BLaER1 (cell line): Measurements from ENCODE around the gene RTF2.

ENCODE experiments used
- H3K27ac ChIP-seq: shearing (Covaris generic); formaldehyde crosslinking; 2 replicates; pipeline ENCODE4 v1.8.1; 2022
- H3K27me3 ChIP-seq: shearing (Covaris generic); formaldehyde crosslinking; 2 replicates; pipeline ENCODE4 v1.8.1; 2022
- H3K36me3 ChIP-seq: shearing (Covaris generic); formaldehyde crosslinking; 2 replicates; pipeline ENCODE4 v1.8.1; 2022
- H3K4me1 ChIP-seq: shearing (Covaris generic); formaldehyde crosslinking; 2 replicates; pipeline ENCODE4 v1.8.1; 2022
- H3K4me2 ChIP-seq: shearing (Covaris generic); formaldehyde crosslinking; 2 replicates; pipeline ENCODE4 v1.8.1; 2022
- H3K4me3 ChIP-seq: shearing (Covaris generic); formaldehyde crosslinking; 2 replicates; pipeline ENCODE4 v1.8.1; 2022
- H3K9ac ChIP-seq: shearing (Covaris generic); formaldehyde crosslinking; 2 replicates; pipeline ENCODE4 v1.8.1; 2022
- H3K9me3 ChIP-seq: shearing (Covaris generic); formaldehyde crosslinking; 2 replicates; pipeline ENCODE4 v1.8.1; 2022
- H4K20me1 ChIP-seq: shearing (Covaris generic); formaldehyde crosslinking; 2 replicates; pipeline ENCODE4 v1.8.1; 2022
- Cebpa-rat ChIP-seq: shearing (Covaris generic); IDR thresholded peaks from 2 replicates; pipeline ENCODE4 v1.8.1; 2022

The RTF2 gene

DNA sequence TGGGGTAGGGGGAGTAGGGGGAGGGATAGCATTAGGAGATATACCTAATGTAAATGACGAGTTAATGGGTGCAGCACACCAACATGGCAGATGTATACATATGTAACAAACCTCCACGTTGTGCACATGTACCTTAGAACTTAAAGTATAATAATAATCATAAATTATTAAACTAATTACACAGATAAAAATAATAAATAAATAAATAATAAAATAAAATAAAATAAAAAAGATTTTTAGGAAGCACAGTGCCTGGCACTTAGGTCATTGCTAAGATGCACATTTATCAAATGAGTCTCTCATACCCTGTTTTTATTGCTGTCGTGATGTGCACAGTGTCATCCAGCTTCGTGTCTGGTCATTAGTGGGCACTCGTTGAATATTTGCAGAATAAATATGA, 19.0 kb upstream of the RTF2 start:
- Histone ChIP-seq H3K4me1 (peaks cover 12% of the 10 kb centered on the region; the same call in 1 of the 2 replicates), H3K36me3 (no peaks in the 10 kb centered on the region), H3K27ac (no peak overlapping the region), H3K4me2 (no peak overlapping the region), H3K27me3 (no peaks in the 10 kb centered on the region), H3K4me3 (no peak overlapping the region), H4K20me1 (no peaks in the 10 kb centered on the region), H3K9ac (no peak overlapping the region), H3K9me3 (no peaks in the 10 kb centered on the region)
- no peak for TF ChIP-seq Cebpa-rat

DNA sequence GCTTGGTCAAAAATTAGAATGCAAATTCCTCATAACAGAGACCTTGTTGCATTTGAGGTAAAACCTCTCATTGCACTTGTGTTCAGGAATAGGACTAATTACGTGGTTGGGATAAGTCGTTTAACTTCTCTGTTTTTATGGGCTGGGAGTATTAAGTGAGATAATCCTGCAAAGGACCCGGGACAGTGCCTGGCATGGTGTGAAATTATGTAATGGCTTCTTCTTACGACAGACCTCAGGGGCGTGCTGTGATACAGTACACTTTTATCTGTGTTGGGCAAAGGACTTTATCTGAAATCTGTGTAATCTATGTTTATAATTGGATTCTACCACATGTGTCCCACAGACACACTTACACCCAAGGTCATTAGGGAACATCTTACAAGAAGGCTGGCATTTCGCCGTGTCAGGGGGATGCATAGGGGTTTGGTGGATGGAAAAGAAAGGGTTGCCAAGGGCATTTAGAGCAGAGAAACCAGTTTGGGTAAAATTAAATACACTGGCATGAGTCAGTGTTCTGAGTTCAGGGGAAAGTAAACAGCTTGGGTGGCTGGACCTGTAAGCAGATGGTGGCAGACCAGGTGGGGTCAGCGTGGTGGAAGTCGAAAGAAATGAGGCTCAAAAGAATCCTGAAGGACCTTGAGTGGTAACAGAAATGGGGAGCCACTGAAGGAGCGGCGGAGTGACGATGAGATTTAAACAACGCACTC, 17.2 kb upstream of the RTF2 start:
- Histone ChIP-seq H4K20me1 (no peaks in the 10 kb centered on the region), H3K9me3 (no peaks in the 10 kb centered on the region), H3K27me3 (no peaks in the 10 kb centered on the region), H3K4me2 (no peak overlapping the region), H3K36me3 (no peaks in the 10 kb centered on the region), H3K4me3 (no peak overlapping the region), H3K27ac (no peak overlapping the region), H3K4me1 (peaks cover 12% of the 10 kb centered on the region; the same call in 1 of the 2 replicates), H3K9ac (no peak overlapping the region)
- TF ChIP-seq Cebpa-rat, result no peak

DNA sequence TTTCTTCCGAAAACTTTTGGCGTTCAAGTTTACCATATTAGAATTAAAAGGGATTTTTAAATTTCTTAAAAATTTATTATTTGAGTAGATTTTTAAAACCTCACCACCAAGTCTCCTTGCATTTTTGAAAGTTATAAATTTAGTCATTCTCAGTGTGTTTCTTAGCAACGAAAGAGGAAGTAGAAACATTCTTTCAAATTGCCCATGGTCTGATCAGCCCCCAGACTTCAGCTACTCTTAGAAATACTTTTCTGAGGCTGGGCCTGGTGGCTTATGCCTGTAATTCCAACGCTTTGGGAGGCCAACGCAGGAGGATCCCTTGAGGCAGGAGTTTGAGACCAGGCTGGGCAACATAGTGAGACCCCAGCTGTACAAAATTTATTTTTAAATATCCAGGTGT, 15.1 kb upstream of the RTF2 start:
- Histone ChIP-seq H3K27ac (no peak overlapping the region), H3K27me3 (no peaks in the 10 kb centered on the region), H3K36me3 (no peaks in the 10 kb centered on the region), H3K4me2 (0 out of 2 replicates have a peak overlapping the region, but pooled peaks have one; percentile 17), H3K9me3 (no peaks in the 10 kb centered on the region), H4K20me1 (no peaks in the 10 kb centered on the region), H3K4me1 (peaks cover 7% of the 10 kb centered on the region; the same call in 1 of the 2 replicates), H3K4me3 (no peak overlapping the region), H3K9ac (no peak overlapping the region)
- TF ChIP-seq Cebpa-rat, result no peak

DNA sequence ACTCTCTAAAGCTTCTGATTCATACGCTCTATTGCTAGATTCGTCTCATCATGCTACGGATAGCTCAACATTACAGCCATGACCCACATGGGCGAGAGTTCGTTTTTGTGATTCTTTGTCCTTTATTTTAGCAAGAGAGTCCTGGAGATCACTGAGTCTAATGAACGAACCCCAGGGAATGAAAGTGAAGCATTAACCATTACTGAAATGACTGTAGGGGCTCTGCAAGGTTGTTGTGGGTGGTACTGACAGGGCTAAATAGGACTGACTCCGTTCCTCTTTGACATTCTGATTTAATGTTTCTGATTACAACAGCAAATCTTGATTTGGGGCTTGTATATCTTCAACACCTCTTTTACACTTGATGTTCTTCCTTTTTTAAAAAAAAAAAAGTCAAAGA, 13.7 kb upstream of the RTF2 start:
- H3K4me3 ChIP-seq, result no peak overlapping the region
- no peaks in the 10 kb centered on the region for H4K20me1 ChIP-seq
- no peaks in the 10 kb centered on the region for H3K9me3 ChIP-seq
- no peak overlapping the region for H3K9ac ChIP-seq
- H3K4me2 ChIP-seq, result no peak overlapping the region
- no peaks in the 10 kb centered on the region for H3K36me3 ChIP-seq
- peaks cover 10% of the 10 kb centered on the region; the same call in 1 of the 2 replicates for H3K4me1 ChIP-seq
- no peak overlapping the region for H3K27ac ChIP-seq
- H3K27me3 ChIP-seq, result no peaks in the 10 kb centered on the region
- no peak for TF ChIP-seq Cebpa-rat

DNA sequence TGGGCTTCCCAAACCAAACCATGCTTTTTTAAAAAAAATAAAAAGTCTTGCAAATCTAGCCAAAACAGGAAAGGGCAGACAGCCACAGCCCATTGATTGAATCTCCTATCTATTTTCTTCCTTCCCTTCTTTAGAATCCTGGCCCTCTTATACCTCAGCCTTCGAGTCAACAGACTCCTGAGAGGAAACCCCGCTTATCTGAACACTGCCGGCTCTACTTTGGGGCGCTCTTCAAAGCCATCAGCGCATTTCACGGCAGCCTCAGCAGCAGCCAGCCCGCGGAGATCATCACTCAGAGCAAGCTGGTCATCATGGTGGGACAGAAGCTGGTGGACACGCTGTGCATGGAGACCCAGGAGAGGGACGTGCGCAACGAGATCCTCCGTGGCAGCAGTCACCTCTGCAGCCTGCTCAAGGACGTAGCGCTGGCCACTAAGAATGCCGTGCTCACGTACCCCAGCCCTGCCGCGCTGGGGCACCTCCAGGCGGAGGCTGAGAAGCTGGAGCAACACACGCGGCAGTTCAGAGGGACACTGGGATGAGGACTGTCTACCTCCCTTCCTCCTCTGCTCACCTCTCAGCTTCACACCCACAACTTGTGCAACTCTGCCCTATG, 10.1 kb upstream of the RTF2 start:
- Histone ChIP-seq H3K9ac (no peak overlapping the region), H3K27ac (no peak overlapping the region), H3K4me3 (no peak overlapping the region), H3K27me3 (no peaks in the 10 kb centered on the region), H3K4me1 (peaks cover 36% of the 10 kb centered on the region), H4K20me1 (no peaks in the 10 kb centered on the region), H3K9me3 (no peaks in the 10 kb centered on the region), H3K4me2 (no peak overlapping the region), H3K36me3 (no peaks in the 10 kb centered on the region)
- no peak for TF ChIP-seq Cebpa-rat

DNA sequence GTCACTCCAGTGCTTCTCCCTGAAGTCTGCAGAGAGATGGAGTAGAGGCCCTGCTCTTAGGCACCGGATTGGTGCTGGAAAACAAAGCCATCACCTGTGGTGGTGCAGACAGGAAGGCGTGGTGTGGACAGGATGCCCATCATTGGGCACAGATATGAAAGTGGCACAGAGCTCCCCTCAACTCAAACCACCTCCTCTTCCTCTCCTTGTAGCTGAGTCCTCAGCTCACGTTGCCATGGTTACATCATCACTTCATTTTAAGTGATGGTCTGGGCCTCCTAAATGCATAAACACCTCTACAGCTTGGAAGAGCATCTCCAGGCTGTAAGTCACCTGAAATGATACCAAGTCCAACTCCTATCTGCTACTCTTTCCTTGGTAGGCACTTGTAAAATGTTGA, 8.0 kb upstream of the RTF2 start:
- TF ChIP-seq Cebpa-rat, result no peak
- H3K27ac ChIP-seq, result no peak overlapping the region

DNA sequence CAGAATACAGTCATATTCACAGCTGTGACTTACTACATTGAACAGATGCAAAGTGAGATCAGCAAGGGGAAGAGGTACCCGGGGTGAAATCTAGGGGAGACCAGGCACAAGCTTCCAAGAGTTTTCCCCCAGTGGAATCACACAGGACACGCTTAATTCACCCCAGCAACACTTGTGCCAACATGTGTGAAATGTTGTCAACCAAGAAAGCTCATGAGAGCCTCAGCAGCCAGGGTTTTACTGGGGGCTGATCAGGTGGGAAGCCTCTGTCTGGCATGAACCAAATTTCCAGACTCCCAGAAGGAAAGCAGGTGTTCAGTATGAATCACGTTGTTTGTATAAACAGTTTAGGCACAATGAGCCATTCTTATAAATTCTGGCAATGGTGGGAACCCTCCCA, 6.9 kb upstream of the RTF2 start:
- Histone ChIP-seq H3K27me3 (no peaks in the 10 kb centered on the region), H3K27ac (no peak overlapping the region), H3K36me3 (no peaks in the 10 kb centered on the region), H3K9me3 (no peaks in the 10 kb centered on the region), H3K4me2 (no peak overlapping the region), H3K4me3 (no peak overlapping the region), H3K9ac (no peak overlapping the region), H3K4me1 (peaks cover 56% of the 10 kb centered on the region), H4K20me1 (no peaks in the 10 kb centered on the region)
- no peak for TF ChIP-seq Cebpa-rat

More for the DNA sequence above, 8.0 kb upstream of the RTF2 start:
- no peaks in the 10 kb centered on the region for H3K9me3 ChIP-seq
- H3K36me3 ChIP-seq, result no peaks in the 10 kb centered on the region
- H3K4me1 ChIP-seq, result peaks cover 46% of the 10 kb centered on the region
- no peaks in the 10 kb centered on the region for H3K27me3 ChIP-seq
- no peak overlapping the region for H3K4me3 ChIP-seq
- peak overlapping the region; percentile 42 for H3K4me2 ChIP-seq
- no peaks in the 10 kb centered on the region for H4K20me1 ChIP-seq
- H3K9ac ChIP-seq, result no peak overlapping the region

DNA sequence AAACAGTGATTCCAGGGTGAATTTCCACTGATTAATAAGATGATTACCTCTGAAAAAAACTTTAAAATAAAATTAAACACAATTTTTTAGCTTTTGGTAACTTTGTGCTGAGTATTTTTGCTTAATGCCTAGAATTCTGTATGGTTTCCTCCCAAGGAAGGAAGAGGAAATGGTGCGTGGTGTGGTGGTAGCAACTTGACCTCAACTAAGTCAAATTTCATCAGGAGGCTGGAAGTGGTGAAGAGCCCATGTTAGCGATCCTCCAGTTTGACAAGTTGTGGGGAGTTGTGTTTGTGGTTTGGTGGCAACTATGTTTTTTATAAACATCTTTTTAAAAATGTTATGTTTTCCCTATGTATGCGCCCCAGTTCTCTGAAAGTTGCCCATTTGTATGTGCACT, 5.0 kb upstream of the RTF2 start:
- Histone ChIP-seq H3K27me3 (no peaks in the 10 kb centered on the region), H3K4me1 (peaks cover 65% of the 10 kb centered on the region), H3K4me2 (peak overlapping the region; percentile 66), H3K36me3 (no peaks in the 10 kb centered on the region), H3K9ac (no peak overlapping the region), H3K9me3 (no peaks in the 10 kb centered on the region), H4K20me1 (no peaks in the 10 kb centered on the region), H3K27ac (no peak overlapping the region), H3K4me3 (no peak overlapping the region)
- TF ChIP-seq Cebpa-rat, result no peak

DNA sequence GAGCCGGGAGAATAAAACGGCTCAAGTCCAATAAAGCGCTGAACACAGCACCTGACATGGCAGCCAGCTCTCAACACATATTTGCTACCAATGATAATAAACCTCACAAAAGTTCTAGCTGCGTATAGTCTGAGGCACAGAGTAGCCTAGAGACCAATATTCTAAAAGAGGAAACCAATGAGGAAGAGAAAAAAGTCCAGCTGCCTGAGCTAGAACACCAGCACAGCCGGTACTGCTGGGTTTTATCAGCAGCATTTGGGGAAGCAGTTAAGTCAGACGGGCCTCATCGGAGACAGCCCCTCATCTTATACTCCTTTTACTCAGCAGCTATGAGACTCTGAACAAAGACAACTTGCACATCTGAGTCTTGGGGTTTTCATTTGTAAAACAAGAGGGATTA, 2.4 kb upstream of the RTF2 start:
- Histone ChIP-seq H3K9ac (no peak overlapping the region), H3K4me2 (peak overlapping the region; percentile 12; the same call in 1 of the 2 replicates), H3K27me3 (no peaks in the 10 kb centered on the region), H3K4me1 (peaks cover 67% of the 10 kb centered on the region), H3K36me3 (peaks cover 7% of the 10 kb centered on the region), H3K27ac (no peak overlapping the region), H4K20me1 (peaks cover 9% of the 10 kb centered on the region; the same call in 1 of the 2 replicates), H3K4me3 (no peak overlapping the region), H3K9me3 (no peaks in the 10 kb centered on the region)
- TF ChIP-seq Cebpa-rat, result no peak

DNA sequence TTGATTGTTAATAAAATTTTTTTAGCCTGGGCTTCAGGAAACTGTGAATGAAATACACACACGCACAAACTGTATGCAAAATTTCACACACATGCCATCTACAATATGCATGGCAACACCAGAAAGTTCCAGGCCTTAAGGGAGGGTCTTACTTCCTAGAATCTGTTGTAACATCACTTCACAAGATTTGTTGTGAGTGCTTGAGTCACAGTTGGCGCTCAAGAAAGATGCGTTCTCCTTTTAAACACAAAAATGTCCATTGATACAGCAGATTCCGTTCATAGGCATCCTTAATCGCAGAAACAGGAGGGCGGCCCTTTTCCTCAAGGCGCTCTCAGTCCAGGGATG, 485 bp upstream of the RTF2 start:
- Histone ChIP-seq H3K9me3 (no peaks in the 10 kb centered on the region), H3K4me1 (peaks cover 56% of the 10 kb centered on the region), H3K9ac (peak overlapping the region; percentile 90), H3K27ac (no peak overlapping the region; the same call in 1 of the 2 replicates), H3K4me2 (peak overlapping the region; percentile 81), H4K20me1 (peaks cover 28% of the 10 kb centered on the region; the same call in 1 of the 2 replicates), H3K36me3 (peaks cover 16% of the 10 kb centered on the region), H3K4me3 (peak overlapping the region; percentile 90), H3K27me3 (no peaks in the 10 kb centered on the region)
- TF ChIP-seq Cebpa-rat, result no peak
